Fibroblast of lung (primary cell): ENCODE measurements around the gene CNGA4. TPM values are rescaled to one million over a fixed set of nuclear protein-coding genes. Genes with fewer than 3 reads are reported as not detected.

Experiments used
- DNase-seq, 2 donors: peaks; one replicate each; pipeline versions ENCODE4 v3.0.0 to v3.0.0-alpha.2; 2010; ENCODE audit warnings: low read depth in 2 of 2
- H2AFZ ChIP-seq: 2 replicates; pipeline ENCODE4 v1.5.1; 2012; ENCODE audit warnings: low read length, control low read depth, inconsistent platforms
- H3K27ac ChIP-seq: 2 replicates; pipeline ENCODE4 v1.5.1; 2011; ENCODE audit warnings: low read length, control low read depth; ENCODE audit not compliant: insufficient read depth
- H3K27me3 ChIP-seq: 2 replicates; pipeline ENCODE4 v1.5.1; 2011; ENCODE audit warnings: mild to moderate bottlenecking, low read length; ENCODE audit not compliant: control insufficient read depth, insufficient read depth
- H3K36me3 ChIP-seq: 2 replicates; pipeline ENCODE4 v1.5.1; 2011; ENCODE audit warnings: low read length; ENCODE audit not compliant: control insufficient read depth, insufficient read depth
- H3K4me1 ChIP-seq: 2 replicates; pipeline ENCODE4 v1.5.1; 2011; ENCODE audit warnings: low read length; ENCODE audit not compliant: control insufficient read depth, insufficient read depth; ENCODE audit errors: extremely low read depth
- H3K4me2 ChIP-seq: 2 replicates; pipeline ENCODE4 v1.5.1; 2011; ENCODE audit warnings: low read length, control low read depth; ENCODE audit not compliant: insufficient read depth; ENCODE audit errors: extremely low read depth
- H3K4me3 ChIP-seq, 4 experiments: fragments of 200-600 bp in 1 of 4; sonication (generic) in 1 of 4; replicated peaks in 1 of 4; 2 replicates each; pipeline ENCODE4 v1.5.1; 2011 to 2016; ENCODE audit warnings: low read length in 4 of 4, low read depth in 3 of 4, mild to moderate bottlenecking in 3 of 4, control low read depth in 2 of 4, inconsistent platforms in 1 of 4, mixed read lengths in 1 of 4; ENCODE audit not compliant: insufficient read depth in 1 of 4; ENCODE audit errors: control extremely low read depth in 1 of 4
- H3K79me2 ChIP-seq: 2 replicates; pipeline ENCODE4 v1.5.1; 2012; ENCODE audit warnings: mild to moderate bottlenecking, low read length, inconsistent platforms; ENCODE audit not compliant: control insufficient read depth, insufficient read depth
- H3K9ac ChIP-seq: 2 replicates; pipeline ENCODE4 v1.5.1; 2011; ENCODE audit warnings: mild to moderate bottlenecking, low read length, control low read depth; ENCODE audit not compliant: insufficient read depth
- H3K9me3 ChIP-seq: 2 replicates; pipeline ENCODE4 v1.5.1; 2012; ENCODE audit warnings: low read depth, low read length; ENCODE audit not compliant: control insufficient read depth, insufficient read depth
- H4K20me1 ChIP-seq: 2 replicates; pipeline ENCODE4 v1.5.1; 2011; ENCODE audit warnings: low read length; ENCODE audit not compliant: control insufficient read depth, insufficient read depth; ENCODE audit errors: extremely low read depth
- CTCF ChIP-seq, 2 donors: IDR thresholded peaks in 1 of 2; conservative IDR thresholded peaks in 1 of 2; 1 replicate in 1 of 2; 2 replicates in 1 of 2; pipeline ENCODE4 v1.5.1; 2011 to 2012; ENCODE audit warnings: low read length in 2 of 2, control low read depth in 1 of 2, inconsistent platforms in 1 of 2, low read depth in 1 of 2, mild to moderate bottlenecking in 1 of 2
- EZH2 ChIP-seq: IDR thresholded peaks from 2 replicates; pipeline ENCODE4 v1.5.1; 2012; ENCODE audit warnings: low read length, control low read depth, mild to moderate bottlenecking; ENCODE audit errors: missing control alignments
- polyA plus RNA-seq, 2 donors: library from polyadenylated mRNA; depleted of rRNA in 1 of 2; stranded (reverse) in 1 of 2; unstranded in 1 of 2; fragments of >200 nt; gene quantifications; 2 replicates each; pipeline ENCODE4 v1.2.1, GENCODE V29; 2011 to 2012; ENCODE audit warnings: missing spikeins in 1 of 2
- total RNA-seq: library from RNA; depleted of rRNA; stranded (reverse); fragments of >200 nt; gene quantifications from 2 replicates; pipeline ENCODE4 v1.2.1, GENCODE V29; 2014

CNGA4 gene
- total and polyA plus RNA-seq, 2 donors (not counting 1 experiment from before 2014, with no cell fraction given) = 0.06 to 0.17 TPM

GRCh38 chr11:6253197-6253596, 14.3 kb downstream of the CNGA4 start:
- H3K9me3 ChIP-seq = no peaks in the 10 kb centered on the region
- DNase-seq = no peak
- no peaks in the 10 kb centered on the region for H4K20me1 ChIP-seq
- H2AFZ ChIP-seq = no peak overlapping the region
- H3K27ac ChIP-seq = no peak overlapping the region
- no peaks in the 10 kb centered on the region for H3K79me2 ChIP-seq
- H3K4me3 ChIP-seq = no peak overlapping the region
- H3K27me3 ChIP-seq = peaks cover 9% of the 10 kb centered on the region
- H3K4me1 ChIP-seq = no peaks in the 10 kb centered on the region
- no peak overlapping the region for H3K9ac ChIP-seq
- TF ChIP-seq CTCF (conservative IDR thresholded peaks at IDR 0.05 in 1 of 2, IDR thresholded peaks at IDR 0.05 in 1 of 2; ENCODE audit: low read depth in 1 of 2, low read length in 2 of 2) = no peak
- TF ChIP-seq EZH2 = no peak
- H3K36me3 ChIP-seq = no peaks in the 10 kb centered on the region
- H3K4me2 ChIP-seq = no peak overlapping the region

- no peak overlapping the region for H3K9ac ChIP-seq
- no peaks in the 10 kb centered on the region for H4K20me1 ChIP-seq
- no peaks in the 10 kb centered on the region for H3K9me3 ChIP-seq
- H3K36me3 ChIP-seq = no peaks in the 10 kb centered on the region
- H3K27ac ChIP-seq = no peak overlapping the region
- no peak overlapping the region for H3K4me3 ChIP-seq
- TF ChIP-seq CTCF (conservative IDR thresholded peaks at IDR 0.05 in 1 of 2, IDR thresholded peaks at IDR 0.05 in 1 of 2; ENCODE audit: low read depth in 1 of 2, low read length in 2 of 2) (no peak), EZH2 (peak; percentile 10)
- H3K27me3 ChIP-seq = peaks cover 36% of the 10 kb centered on the region
- no peaks in the 10 kb centered on the region for H3K4me1 ChIP-seq
- DNase-seq = no peak
- H3K79me2 ChIP-seq = no peaks in the 10 kb centered on the region
- H2AFZ ChIP-seq = no peak overlapping the region
- H3K4me2 ChIP-seq = no peak overlapping the region
Measured at GRCh38 chr11:6258141-6258540, 19.3 kb downstream of the CNGA4 start.

- Histone ChIP-seq H3K4me2 (no peak overlapping the region), H3K9ac (no peak overlapping the region), H4K20me1 (no peaks in the 10 kb centered on the region), H3K9me3 (no peaks in the 10 kb centered on the region), H2AFZ (no peak overlapping the region), H3K4me1 (no peaks in the 10 kb centered on the region), H3K79me2 (no peaks in the 10 kb centered on the region), H3K36me3 (no peaks in the 10 kb centered on the region), H3K27ac (no peak overlapping the region), H3K27me3 (peaks cover 36% of the 10 kb centered on the region), H3K4me3 (peak overlapping the region in 2 of 4 experiments; percentile 14 to 34)
- DNase-seq = peak in 1 of 2 donors; percentile 9
- TF ChIP-seq EZH2 (peak; percentile 81), CTCF (conservative IDR thresholded peaks at IDR 0.05 in 1 of 2, IDR thresholded peaks at IDR 0.05 in 1 of 2; ENCODE audit: low read depth in 1 of 2, low read length in 2 of 2) (no peak)
Measured at GRCh38 chr11:6258571-6259081, 19.7 kb downstream of the CNGA4 start.
